Neural cell (in vitro differentiated cells): ENCODE data around the gene CABP4.
A peak's percentile ranks its signal among the peaks of the same experiment; 100 is the strongest.

Experiments used
- MXI1 ChIP-seq: fragments of 450-650 bp; conservative IDR thresholded peaks from 2 replicates; pipeline ENCODE4 v1.6.1; 2014; ENCODE audit warnings: antibody characterized with exemption, mild to moderate bottlenecking; ENCODE audit not compliant: poor library complexity, severe bottlenecking
- POLR2AphosphoS5 ChIP-seq: IDR thresholded peaks from 2 replicates; pipeline ENCODE4 v1.6.1; 2012
- RAD21 ChIP-seq: fragments of 450-650 bp; conservative IDR thresholded peaks from 2 replicates; pipeline ENCODE4 v1.6.1; 2014; ENCODE audit warnings: antibody characterized with exemption, mild to moderate bottlenecking, moderate library complexity
- SMC3 ChIP-seq: fragments of 450-650 bp; conservative IDR thresholded peaks from 2 replicates; pipeline ENCODE4 v1.6.1; 2014; ENCODE audit warnings: antibody characterized with exemption, mild to moderate bottlenecking, moderate library complexity; ENCODE audit not compliant: poor library complexity
- TF ChIP-seq, protein P1 (sequence below): fragments of 450-650 bp; IDR thresholded peaks from 2 replicates; pipeline ENCODE4 v1.5.1; 2014; ENCODE audit warnings: antibody characterized with exemption, mild to moderate bottlenecking, moderate library complexity; ENCODE audit not compliant: poor library complexity, severe bottlenecking
- TF ChIP-seq, protein P2 (sequence below): IDR thresholded peaks from 2 replicates; pipeline ENCODE4 v1.6.1; 2012; ENCODE audit warnings: borderline replicate concordance

DNA sequence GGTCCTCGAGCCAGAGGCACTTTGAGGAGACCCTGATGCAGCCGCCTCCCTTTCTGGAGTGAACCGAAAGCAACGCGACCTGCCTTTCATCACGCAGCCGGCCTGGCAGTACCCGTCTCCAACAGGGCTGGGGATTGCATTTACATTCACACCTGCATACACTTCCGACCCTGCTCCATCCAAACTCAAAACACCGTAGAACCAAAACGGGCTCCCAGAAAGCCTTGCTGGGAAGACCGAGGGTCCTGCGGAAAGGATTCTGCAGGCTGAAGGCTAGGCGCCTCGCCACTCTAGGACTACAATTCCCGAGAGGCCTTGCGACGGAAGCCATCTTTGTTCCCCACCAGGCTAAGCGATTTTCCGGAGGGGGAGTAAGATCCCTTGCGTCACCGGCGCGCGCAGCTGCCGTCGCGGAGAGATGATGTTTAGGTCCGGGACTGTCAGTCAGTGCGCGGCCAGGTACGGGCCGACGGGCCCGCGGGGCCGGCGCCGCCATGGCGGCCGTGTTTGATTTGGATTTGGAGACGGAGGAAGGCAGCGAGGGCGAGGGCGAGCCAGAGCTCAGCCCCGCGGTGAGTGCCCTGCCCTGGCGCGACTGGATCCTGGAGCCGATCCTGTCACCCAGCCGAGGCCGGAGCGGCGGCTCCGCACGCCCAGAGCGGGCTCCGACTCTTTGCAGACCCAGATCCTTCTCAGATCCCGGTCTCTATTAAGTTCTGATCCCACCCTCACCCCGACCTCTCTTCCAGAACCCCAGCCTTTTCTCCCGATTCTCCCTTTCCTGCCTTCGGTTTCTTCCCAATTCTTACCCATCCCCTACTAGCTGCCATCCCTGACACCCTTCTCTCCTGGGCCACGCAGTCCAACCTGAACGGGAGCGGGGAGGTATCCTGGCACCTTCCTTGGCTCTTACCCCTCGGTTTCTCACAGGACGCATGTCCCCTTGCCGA is 26.8 kb upstream of the CABP4 start, which contains the start of gene RPS6KB2:
- TF ChIP-seq, protein P1, sequence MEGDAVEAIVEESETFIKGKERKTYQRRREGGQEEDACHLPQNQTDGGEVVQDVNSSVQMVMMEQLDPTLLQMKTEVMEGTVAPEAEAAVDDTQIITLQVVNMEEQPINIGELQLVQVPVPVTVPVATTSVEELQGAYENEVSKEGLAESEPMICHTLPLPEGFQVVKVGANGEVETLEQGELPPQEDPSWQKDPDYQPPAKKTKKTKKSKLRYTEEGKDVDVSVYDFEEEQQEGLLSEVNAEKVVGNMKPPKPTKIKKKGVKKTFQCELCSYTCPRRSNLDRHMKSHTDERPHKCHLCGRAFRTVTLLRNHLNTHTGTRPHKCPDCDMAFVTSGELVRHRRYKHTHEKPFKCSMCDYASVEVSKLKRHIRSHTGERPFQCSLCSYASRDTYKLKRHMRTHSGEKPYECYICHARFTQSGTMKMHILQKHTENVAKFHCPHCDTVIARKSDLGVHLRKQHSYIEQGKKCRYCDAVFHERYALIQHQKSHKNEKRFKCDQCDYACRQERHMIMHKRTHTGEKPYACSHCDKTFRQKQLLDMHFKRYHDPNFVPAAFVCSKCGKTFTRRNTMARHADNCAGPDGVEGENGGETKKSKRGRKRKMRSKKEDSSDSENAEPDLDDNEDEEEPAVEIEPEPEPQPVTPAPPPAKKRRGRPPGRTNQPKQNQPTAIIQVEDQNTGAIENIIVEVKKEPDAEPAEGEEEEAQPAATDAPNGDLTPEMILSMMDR: no peak
- TF ChIP-seq MXI1 (peak; percentile 81), RAD21 (peak; percentile 30), SMC3 (no peak), POLR2AphosphoS5 (peak; percentile 92)
- TF ChIP-seq, protein P2, sequence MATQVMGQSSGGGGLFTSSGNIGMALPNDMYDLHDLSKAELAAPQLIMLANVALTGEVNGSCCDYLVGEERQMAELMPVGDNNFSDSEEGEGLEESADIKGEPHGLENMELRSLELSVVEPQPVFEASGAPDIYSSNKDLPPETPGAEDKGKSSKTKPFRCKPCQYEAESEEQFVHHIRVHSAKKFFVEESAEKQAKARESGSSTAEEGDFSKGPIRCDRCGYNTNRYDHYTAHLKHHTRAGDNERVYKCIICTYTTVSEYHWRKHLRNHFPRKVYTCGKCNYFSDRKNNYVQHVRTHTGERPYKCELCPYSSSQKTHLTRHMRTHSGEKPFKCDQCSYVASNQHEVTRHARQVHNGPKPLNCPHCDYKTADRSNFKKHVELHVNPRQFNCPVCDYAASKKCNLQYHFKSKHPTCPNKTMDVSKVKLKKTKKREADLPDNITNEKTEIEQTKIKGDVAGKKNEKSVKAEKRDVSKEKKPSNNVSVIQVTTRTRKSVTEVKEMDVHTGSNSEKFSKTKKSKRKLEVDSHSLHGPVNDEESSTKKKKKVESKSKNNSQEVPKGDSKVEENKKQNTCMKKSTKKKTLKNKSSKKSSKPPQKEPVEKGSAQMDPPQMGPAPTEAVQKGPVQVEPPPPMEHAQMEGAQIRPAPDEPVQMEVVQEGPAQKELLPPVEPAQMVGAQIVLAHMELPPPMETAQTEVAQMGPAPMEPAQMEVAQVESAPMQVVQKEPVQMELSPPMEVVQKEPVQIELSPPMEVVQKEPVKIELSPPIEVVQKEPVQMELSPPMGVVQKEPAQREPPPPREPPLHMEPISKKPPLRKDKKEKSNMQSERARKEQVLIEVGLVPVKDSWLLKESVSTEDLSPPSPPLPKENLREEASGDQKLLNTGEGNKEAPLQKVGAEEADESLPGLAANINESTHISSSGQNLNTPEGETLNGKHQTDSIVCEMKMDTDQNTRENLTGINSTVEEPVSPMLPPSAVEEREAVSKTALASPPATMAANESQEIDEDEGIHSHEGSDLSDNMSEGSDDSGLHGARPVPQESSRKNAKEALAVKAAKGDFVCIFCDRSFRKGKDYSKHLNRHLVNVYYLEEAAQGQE: peak; percentile 60
